ENCODE results near the gene SLCO3A1. TPM values are rescaled to one million over a fixed set of nuclear protein-coding genes. Genes with fewer than 3 reads are reported as not detected.

SLCO3A1 gene
- total RNA-seq, 1 experiment from 2014 or later = 1.7 TPM

DNA sequence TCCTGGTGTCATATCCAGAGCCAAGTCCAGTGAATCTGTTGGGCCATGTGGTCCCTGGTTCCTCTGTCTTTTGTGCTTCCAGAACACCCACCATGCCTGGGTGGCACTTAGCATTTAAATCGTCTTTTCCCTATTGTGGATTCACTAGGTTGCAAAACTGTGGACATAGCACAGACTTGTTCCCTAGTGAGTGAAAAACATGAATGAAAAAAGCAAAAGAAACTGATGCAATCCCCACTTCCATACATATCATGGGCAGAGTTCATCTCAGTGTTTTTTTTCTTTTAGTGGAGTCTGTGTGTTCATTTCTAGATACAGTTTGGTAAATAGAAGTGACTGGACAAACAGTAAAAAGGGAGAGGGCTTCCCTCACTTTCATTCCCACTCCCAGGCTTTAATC lies 170.5 kb downstream of the SLCO3A1 start:
- no peak for DNase-seq (ENCODE audit: low read depth, low spot score)
- in situ Hi-C loops (cut with HindIII; ENCODE audit: low pct_unique_long_range_greater_than_20kb, low sequenced_read_pairs) = no loop called here

- DNase-seq (ENCODE audit: low read depth, low spot score) = no peak
- in situ Hi-C loops (cut with HindIII; ENCODE audit: low pct_unique_long_range_greater_than_20kb, low sequenced_read_pairs) = no loop called here
Observed at GRCh38 chr15:92025706-92026270, 172.3 kb downstream of the SLCO3A1 start.

GRCh38 chr15:92028389-92028724 lies 174.8 kb downstream of the SLCO3A1 start:
- in situ Hi-C loops (cut with HindIII; ENCODE audit: low pct_unique_long_range_greater_than_20kb, low sequenced_read_pairs) = no loop called here
- no peak for DNase-seq (ENCODE audit: low read depth, low spot score)

DNA sequence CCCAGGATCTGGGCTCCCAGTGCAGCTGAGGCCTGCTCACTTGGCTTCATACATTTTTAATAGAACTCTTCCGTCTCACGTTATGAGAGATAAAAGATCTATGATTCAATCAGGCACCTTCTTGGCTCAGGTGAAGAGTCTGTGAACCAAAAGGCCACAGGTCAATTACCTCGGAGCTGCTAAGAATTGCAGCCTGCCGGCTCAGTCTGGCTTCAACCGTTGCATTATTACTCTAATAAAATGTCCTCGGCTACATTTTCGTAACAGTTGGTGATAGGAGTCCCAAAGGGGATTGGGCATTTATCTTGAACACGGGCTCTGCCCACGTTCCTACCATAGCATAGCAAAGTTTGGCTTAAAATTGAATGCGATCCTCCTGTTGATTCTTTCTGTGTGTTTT lies 176.3 kb downstream of the SLCO3A1 start:
- no peak for DNase-seq (ENCODE audit: low read depth, low spot score)
- in situ Hi-C loops (cut with HindIII; ENCODE audit: low pct_unique_long_range_greater_than_20kb, low sequenced_read_pairs) = no loop called here

GRCh38 chr15:92033314-92033713 lies 179.8 kb downstream of the SLCO3A1 start:
- no peak for DNase-seq (ENCODE audit: low read depth, low spot score)
- in situ Hi-C loops (cut with HindIII; ENCODE audit: low pct_unique_long_range_greater_than_20kb, low sequenced_read_pairs) = no loop called here

- in situ Hi-C loops (cut with HindIII; ENCODE audit: low pct_unique_long_range_greater_than_20kb, low sequenced_read_pairs) = no loop called here
- no peak for DNase-seq (ENCODE audit: low read depth, low spot score)
Observed at GRCh38 chr15:92033723-92034122, 180.2 kb downstream of the SLCO3A1 start.

DNA sequence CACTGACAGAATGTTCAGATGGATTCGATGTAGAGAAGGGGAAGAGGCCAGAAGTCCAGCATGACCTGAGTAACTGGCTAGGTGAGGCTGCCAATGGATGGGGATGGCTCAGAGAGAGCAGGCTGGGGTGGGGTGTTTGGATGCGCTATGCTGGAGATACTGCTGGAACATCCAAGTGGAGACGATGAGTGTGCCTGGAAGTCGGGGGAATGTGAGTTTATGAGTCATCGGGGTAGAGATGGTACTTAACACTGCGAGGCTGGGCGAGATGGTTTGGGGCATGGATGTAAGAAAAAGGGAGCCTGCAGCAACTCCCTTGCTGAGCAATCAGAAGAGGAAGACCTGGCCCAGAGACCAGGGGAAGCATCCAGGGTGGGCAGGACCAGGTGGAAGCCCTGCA lies 180.7 kb downstream of the SLCO3A1 start:
- DNase-seq (ENCODE audit: low read depth, low spot score) = no peak
- in situ Hi-C loops (cut with HindIII; ENCODE audit: low pct_unique_long_range_greater_than_20kb, low sequenced_read_pairs) = no loop called here

DNA sequence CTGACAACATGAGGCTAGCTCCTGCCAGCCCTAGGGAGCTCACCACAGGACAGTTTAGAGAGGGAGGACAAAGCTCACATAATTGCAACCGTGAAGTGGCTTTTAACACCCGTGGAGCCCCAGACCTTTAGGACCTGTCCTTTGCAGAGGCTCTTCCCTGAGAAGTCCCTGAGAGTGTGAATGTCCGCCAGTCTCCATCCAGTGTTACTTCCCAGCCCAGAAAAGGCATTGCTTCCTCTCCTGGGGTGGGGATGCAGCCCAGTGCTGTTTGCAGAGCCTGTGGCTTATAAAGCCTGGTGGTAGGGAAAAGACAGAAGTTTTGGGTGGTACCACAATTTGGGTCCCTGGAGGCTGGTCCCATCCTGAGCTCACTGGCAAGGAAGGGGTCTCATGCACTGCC lies 182.0 kb downstream of the SLCO3A1 start:
- no peak for DNase-seq (ENCODE audit: low read depth, low spot score)
- in situ Hi-C loops (cut with HindIII; ENCODE audit: low pct_unique_long_range_greater_than_20kb, low sequenced_read_pairs) = no loop called here

DNA sequence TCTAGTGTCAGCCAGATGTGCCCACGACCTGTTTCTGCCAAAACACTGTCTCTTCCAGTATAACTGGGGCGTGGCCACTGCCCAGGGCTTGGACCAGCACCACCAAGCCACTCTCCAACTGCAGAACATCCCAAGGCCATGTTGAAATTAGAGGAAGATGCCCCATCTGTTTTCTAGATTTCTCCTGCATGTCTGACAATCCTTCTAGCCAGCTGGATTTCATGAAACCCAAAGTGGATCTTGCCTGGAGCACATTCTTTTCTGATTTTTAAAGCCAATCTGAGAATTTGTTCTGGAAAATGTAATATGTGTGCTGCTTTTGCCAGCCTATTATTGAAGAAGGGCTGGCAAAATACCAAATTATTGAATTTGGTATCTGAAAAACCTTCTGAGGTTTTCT lies 182.5 kb downstream of the SLCO3A1 start:
- DNase-seq (ENCODE audit: low read depth, low spot score) = no peak
- in situ Hi-C loops (cut with HindIII; ENCODE audit: low pct_unique_long_range_greater_than_20kb, low sequenced_read_pairs) = no loop called here

- in situ Hi-C loops (cut with HindIII; ENCODE audit: low pct_unique_long_range_greater_than_20kb, low sequenced_read_pairs) = no loop called here
- no peak for DNase-seq (ENCODE audit: low read depth, low spot score)
Observed at GRCh38 chr15:92037491-92037890, 184.0 kb downstream of the SLCO3A1 start.

DNA sequence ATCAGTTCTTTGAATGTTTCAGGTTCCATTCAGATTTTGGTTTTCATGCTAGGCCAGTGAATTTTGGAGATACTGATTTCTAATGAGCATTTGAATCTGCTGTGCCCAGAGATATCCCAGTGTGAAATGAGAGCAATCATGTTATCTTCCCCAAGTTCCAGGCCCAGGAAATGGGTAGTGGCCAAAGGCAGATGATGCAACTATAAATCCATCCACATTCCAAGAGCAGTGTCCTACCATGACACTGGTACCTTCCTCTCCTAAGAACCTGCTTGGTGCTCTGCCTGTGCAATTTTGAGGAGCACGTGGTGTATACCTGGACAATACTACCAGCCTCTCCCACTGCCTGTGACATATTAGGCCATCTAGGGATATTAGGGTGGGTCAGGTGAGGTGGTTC lies 186.8 kb downstream of the SLCO3A1 start:
- DNase-seq (ENCODE audit: low read depth, low spot score) = no peak
- in situ Hi-C loops (cut with HindIII; ENCODE audit: low pct_unique_long_range_greater_than_20kb, low sequenced_read_pairs) = no loop called here

- in situ Hi-C loops (cut with HindIII; ENCODE audit: low pct_unique_long_range_greater_than_20kb, low sequenced_read_pairs) = no loop called here
- no peak for DNase-seq (ENCODE audit: low read depth, low spot score)
Observed at GRCh38 chr15:92041371-92041770, 187.9 kb downstream of the SLCO3A1 start.

DNA sequence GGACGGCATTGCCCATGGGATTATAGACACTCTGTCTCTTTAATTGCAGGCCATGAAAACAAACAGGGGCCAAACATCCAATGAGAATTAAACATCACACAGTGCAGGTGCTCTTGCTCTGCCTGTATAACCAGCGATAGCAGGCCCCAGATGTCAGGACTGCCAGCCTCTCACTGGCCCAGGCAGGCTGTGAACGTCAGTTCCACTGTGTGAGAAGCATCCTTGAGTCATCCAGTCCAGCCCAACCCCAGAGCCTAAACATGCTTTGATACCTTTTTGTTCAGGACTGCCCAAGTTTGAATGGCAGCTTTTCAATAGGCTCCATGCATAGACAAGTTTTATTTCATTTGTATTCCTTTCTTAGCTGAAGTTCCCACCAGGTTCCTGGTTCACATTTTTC lies 189.8 kb downstream of the SLCO3A1 start:
- in situ Hi-C loops (cut with HindIII; ENCODE audit: low pct_unique_long_range_greater_than_20kb, low sequenced_read_pairs) = no loop called here
- DNase-seq (ENCODE audit: low read depth, low spot score) = no peak

- DNase-seq (ENCODE audit: low read depth, low spot score) = no peak
- in situ Hi-C loops (cut with HindIII; ENCODE audit: low pct_unique_long_range_greater_than_20kb, low sequenced_read_pairs) = no loop called here
Observed at GRCh38 chr15:92044203-92044909, 190.8 kb downstream of the SLCO3A1 start.

- in situ Hi-C loops (cut with HindIII; ENCODE audit: low pct_unique_long_range_greater_than_20kb, low sequenced_read_pairs) = no loop called here
- DNase-seq (ENCODE audit: low read depth, low spot score) = no peak
Observed at GRCh38 chr15:92047900-92048299, 194.4 kb downstream of the SLCO3A1 start.

DNA sequence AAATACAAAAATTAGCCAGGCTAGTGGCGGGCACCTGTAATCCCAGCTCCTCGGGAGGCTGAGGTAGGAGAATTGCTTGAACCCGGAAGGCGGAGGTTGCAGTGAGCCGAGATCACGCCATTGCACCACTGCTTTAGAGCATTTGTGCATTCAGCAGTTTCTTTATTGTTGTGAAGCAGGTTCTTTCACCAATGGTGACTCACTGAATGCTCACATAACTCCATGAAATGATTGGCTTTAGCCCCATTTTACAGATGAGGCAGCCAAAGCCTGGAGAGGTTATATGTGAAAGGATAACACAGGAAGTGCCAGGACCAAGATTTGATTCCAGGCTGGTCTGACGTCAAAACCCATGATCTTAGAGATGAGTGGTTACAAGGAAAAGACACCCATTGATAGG lies 195.2 kb downstream of the SLCO3A1 start:
- in situ Hi-C loops (cut with HindIII; ENCODE audit: low pct_unique_long_range_greater_than_20kb, low sequenced_read_pairs) = no loop called here
- DNase-seq (ENCODE audit: low read depth, low spot score) = no peak

DNA sequence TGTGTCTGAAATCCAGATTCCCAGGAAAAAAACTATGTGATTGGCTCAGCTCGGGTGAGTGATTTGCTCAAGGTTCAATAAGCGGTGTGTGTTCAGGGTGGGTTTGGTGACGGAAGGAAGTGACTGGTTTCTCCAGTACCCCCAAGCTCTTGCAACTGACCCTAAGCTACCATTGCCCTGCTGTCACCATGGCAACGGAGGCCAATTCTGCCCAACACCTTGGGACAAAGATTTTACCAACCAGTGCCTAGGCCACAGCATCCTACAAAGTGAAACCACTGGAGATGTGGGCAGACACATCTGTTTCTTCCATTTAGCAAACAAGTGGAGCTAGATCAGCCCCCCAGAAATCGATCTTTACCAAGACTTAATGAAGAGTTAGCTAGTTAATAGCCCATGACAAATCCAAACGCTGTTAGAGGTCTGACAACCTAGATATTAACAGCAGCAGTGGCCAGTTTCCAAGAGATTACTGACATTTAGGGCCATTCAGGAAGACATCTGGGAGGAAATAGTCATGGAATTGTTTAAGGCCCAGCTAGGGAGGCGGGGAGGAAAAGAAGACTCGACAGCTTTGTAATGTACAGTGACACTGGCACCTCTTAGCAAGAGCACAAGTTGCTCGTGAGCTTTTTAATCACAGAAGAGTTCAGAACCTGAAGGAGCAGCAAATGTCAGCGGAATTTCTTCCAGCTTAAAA lies 195.9 kb downstream of the SLCO3A1 start:
- no peak for DNase-seq (ENCODE audit: low read depth, low spot score)
- in situ Hi-C loops (cut with HindIII; ENCODE audit: low pct_unique_long_range_greater_than_20kb, low sequenced_read_pairs) = no loop called here

- in situ Hi-C loops (cut with HindIII; ENCODE audit: low pct_unique_long_range_greater_than_20kb, low sequenced_read_pairs) = no loop called here
- no peak for DNase-seq (ENCODE audit: low read depth, low spot score)
Observed at GRCh38 chr15:92050220-92050898, 196.9 kb downstream of the SLCO3A1 start.

DNA sequence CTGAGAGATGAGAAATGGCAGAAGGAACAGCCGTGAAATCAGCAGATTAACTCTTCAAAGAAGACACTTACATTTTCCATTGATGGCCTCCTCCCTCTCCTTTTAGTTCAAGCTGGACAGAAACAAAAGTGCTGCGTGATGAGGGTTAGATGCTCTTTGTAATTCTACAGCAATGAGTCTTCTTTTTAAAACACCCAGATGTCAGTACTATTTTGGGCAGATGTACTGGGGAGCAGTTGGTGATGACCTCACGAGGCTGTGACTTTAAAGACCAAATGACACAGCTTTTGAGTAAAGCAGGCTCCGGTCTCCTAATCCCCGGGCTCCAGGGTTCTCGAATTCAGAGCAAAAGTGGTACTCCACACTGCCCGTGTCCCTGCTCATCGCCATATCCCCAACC lies 198.2 kb downstream of the SLCO3A1 start:
- no peak for DNase-seq (ENCODE audit: low read depth, low spot score)
- in situ Hi-C loops (cut with HindIII; ENCODE audit: low pct_unique_long_range_greater_than_20kb, low sequenced_read_pairs) = no loop called here

Measured in SK-MEL-5 (cell line).